ENCODE measurements around the gene SLC25A26. TPM values are rescaled to one million over a fixed set of nuclear protein-coding genes. Genes with fewer than 3 reads are reported as not detected.

The SLC25A26 gene
- total RNA-seq, 1 donor = 14.0 TPM

DNA sequence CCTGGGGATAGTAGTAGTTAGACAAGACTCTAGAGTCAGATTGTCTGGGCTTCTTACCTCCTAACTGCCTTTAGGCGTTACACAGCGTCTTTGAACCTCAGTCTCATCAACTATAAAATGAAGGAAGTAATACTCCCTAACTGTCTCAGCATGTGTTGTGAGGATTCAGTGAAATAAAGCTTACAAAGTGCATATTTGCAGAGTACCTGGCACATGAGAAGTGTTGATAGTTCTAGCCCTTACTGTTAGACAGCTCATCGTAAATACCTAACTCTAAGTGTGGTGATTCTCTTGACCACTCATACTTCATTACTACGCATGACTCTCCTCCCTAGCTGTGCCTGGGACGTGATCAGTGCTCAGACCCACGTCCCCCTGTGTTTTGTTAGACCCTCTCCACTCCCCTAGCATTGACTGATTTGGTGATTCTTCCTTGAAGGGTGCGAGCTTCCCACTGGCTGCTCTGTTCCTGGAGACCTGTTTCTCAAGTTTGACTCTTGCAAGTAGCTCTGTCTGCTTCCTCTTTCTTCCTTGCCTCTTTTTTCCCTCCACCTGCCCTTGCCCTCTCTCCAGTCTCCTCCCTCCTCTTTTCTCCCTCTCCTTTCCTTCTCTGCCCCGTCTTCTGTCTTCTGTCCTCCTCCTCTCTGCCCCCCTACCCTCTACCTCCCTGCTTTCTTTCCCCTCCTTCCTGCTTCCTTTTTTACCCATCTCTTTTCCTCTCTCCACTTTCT lies 124.2 kb downstream of the SLC25A26 start:
- H3K4me3 ChIP-seq (ENCODE audit: low read depth, low read length) = no peak overlapping the region
- TF ChIP-seq CTCF (IDR thresholded peaks at IDR 0.05; ENCODE audit: insufficient read depth, low read length) = no peak
- DNase-seq (ENCODE audit: low read depth) = no peak

DNA sequence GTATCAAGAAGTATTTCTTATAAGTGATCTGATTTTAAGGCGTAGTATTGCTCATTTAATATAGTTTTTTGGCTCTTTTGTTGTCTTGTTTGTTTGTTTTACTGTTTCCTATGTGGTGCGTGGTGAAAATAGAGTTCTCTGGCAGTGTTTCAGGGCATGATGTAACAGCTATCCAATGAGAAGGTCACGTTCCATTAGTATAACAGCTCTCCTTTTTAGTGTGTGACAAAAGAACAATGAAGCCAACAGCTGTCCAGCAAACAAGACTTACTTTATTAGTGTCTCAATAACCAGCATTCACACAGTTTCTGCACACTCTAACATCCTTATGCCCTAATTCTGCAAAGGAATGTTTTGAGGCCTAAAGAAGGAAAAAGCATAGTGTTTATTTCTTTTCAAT lies 127.9 kb downstream of the SLC25A26 start:
- no peak for DNase-seq (ENCODE audit: low read depth)
- TF ChIP-seq CTCF (IDR thresholded peaks at IDR 0.05; ENCODE audit: insufficient read depth, low read length) = no peak
- H3K4me3 ChIP-seq (ENCODE audit: low read depth, low read length) = no peak overlapping the region

DNA sequence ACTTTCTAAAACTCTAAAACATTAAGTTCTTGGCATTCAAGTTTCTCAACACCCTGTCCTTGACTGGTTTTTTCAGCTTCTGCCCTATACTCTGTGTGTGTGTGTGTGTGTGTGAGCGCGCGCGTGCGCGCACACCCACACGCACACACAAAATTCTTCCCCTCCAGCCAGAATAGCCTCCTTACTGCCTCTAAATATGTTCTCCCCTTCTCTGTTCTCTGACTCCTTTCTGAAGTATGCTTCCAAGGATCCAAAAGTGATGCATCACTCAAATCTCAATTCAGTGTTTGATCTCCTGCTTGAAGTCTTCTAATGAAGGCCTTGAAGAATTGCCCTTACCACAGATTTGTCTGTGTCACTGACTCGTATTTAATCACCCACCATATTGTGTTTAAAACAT lies 129.8 kb downstream of the SLC25A26 start:
- H3K4me3 ChIP-seq (ENCODE audit: low read depth, low read length) = no peak overlapping the region
- TF ChIP-seq CTCF (IDR thresholded peaks at IDR 0.05; ENCODE audit: insufficient read depth, low read length) = no peak
- peak; percentile 32 for DNase-seq (ENCODE audit: low read depth)

GRCh38 chr3:66353039-66353438 lies 132.2 kb downstream of the SLC25A26 start:
- DNase-seq (ENCODE audit: low read depth) = no peak
- no peak overlapping the region for H3K4me3 ChIP-seq (ENCODE audit: low read depth, low read length)
- TF ChIP-seq CTCF (IDR thresholded peaks at IDR 0.05; ENCODE audit: insufficient read depth, low read length) = no peak

DNA sequence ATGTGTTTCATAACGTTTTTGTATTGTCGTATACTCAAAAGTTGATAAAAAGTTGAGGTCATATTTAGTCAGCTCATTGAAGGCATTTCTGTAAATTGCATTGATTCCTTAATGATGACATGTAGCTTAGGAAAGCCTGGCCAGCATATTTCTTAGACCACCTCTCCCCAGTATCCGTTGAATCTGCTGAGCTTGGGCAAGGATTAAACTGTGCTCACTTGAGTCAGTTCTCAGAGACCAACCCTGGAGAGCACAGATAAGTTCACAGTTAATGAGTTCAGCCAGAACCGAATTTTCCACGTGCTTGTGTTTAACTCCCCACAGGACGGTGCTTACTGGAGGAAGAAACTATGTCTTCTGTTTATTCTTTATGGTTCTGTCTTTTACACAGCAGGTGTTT lies 132.7 kb downstream of the SLC25A26 start:
- TF ChIP-seq CTCF (IDR thresholded peaks at IDR 0.05; ENCODE audit: insufficient read depth, low read length) = no peak
- H3K4me3 ChIP-seq (ENCODE audit: low read depth, low read length) = no peak overlapping the region
- DNase-seq (ENCODE audit: low read depth) = peak; percentile 79

- no peak for TF ChIP-seq CTCF (IDR thresholded peaks at IDR 0.05; ENCODE audit: insufficient read depth, low read length)
- DNase-seq (ENCODE audit: low read depth) = no peak
Measured at GRCh38 chr3:66354001-66354400, 133.2 kb downstream of the SLC25A26 start.

DNA sequence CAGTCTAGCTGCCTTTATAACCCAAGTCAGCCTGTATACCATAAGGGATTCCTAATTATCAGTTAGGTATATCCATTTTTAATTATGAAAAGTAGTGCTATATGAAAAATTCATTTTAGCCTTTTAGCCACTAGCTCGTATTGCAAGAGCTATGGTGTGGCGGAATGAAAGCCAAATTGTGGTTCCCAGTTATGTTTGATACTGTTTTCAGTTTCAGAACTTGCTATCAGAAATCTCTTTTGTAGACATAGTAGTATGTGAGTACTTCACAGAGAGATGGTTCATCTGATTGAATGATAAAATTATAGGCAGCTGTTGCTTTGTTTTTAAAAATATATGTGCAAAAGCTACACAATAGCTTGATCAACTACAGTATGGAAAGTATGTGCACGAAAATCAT lies 134.6 kb downstream of the SLC25A26 start:
- no peak overlapping the region for H3K4me3 ChIP-seq (ENCODE audit: low read depth, low read length)
- no peak for TF ChIP-seq CTCF (IDR thresholded peaks at IDR 0.05; ENCODE audit: insufficient read depth, low read length)
- DNase-seq (ENCODE audit: low read depth) = no peak

More at GRCh38 chr3:66354001-66354400, 133.2 kb downstream of the SLC25A26 start:
- no peak overlapping the region for H3K4me3 ChIP-seq (ENCODE audit: low read depth, low read length)
